Trophoblast cell (in vitro differentiated cells and primary cell): ENCODE results near the gene GSKIP.

Source experiments
- DNase-seq, 2 donors: peaks; one replicate each; pipeline ENCODE4 v3.0.0-alpha.2; 2016
- H2AFZ ChIP-seq: 2 replicates; pipeline ENCODE4 v1.6.1; 2013; ENCODE audit warnings: low read length, moderate library complexity, mild to moderate bottlenecking; ENCODE audit not compliant: insufficient read depth, poor library complexity
- H2AK5ac ChIP-seq: 2 replicates; pipeline ENCODE4 v1.6.1; 2013; ENCODE audit warnings: mild to moderate bottlenecking, low read length
- H2BK120ac ChIP-seq: 2 replicates; pipeline ENCODE4 v1.6.1; 2013; ENCODE audit warnings: low read length, mild to moderate bottlenecking, moderate library complexity; ENCODE audit not compliant: insufficient read depth, poor library complexity
- H2BK12ac ChIP-seq: 2 replicates; pipeline ENCODE4 v1.6.1; 2013; ENCODE audit warnings: mild to moderate bottlenecking, low read length, moderate library complexity
- H2BK5ac ChIP-seq: 2 replicates; pipeline ENCODE4 v1.6.1; 2013; ENCODE audit warnings: low read length, low read depth, moderate library complexity, mild to moderate bottlenecking; ENCODE audit not compliant: poor library complexity
- H3K14ac ChIP-seq: 2 replicates; pipeline ENCODE4 v1.6.1; 2013; ENCODE audit warnings: mild to moderate bottlenecking, low read length
- H3K18ac ChIP-seq: 2 replicates; pipeline ENCODE4 v1.6.1; 2013; ENCODE audit warnings: mild to moderate bottlenecking, low read length
- H3K23ac ChIP-seq: 2 replicates; pipeline ENCODE4 v1.6.1; 2013; ENCODE audit warnings: low read length
- H3K27ac ChIP-seq: 2 replicates; pipeline ENCODE4 v1.5.1; 2013; ENCODE audit warnings: low read depth, mild to moderate bottlenecking, inconsistent platforms, low read length, moderate library complexity
- H3K27me3 ChIP-seq: 2 replicates; pipeline ENCODE4 v1.6.1; 2013; ENCODE audit warnings: inconsistent platforms, mild to moderate bottlenecking, low read length, moderate library complexity; ENCODE audit not compliant: insufficient read depth
- H3K36me3 ChIP-seq, 2 experiments: 1 replicate in 1 of 2; 2 replicates in 1 of 2; pipeline ENCODE4 v1.6.1; 2013; ENCODE audit warnings: low read length in 2 of 2, mild to moderate bottlenecking in 2 of 2, moderate library complexity in 1 of 2; ENCODE audit not compliant: insufficient read depth in 2 of 2, control insufficient read depth in 1 of 2
- H3K4ac ChIP-seq: 2 replicates; pipeline ENCODE4 v1.6.1; 2013; ENCODE audit warnings: low read depth, mild to moderate bottlenecking, low read length, moderate library complexity
- H3K4me1 ChIP-seq, 2 experiments: 1 replicate in 1 of 2; 2 replicates in 1 of 2; pipeline ENCODE4 v1.6.1; 2013; ENCODE audit warnings: low read length in 2 of 2, mild to moderate bottlenecking in 2 of 2, moderate library complexity in 1 of 2; ENCODE audit not compliant: insufficient read depth in 2 of 2, control insufficient read depth in 1 of 2
- H3K4me2 ChIP-seq: 2 replicates; pipeline ENCODE4 v1.6.1; 2013; ENCODE audit warnings: inconsistent platforms, mild to moderate bottlenecking, low read length, moderate library complexity
- H3K4me3 ChIP-seq: 2 replicates; pipeline ENCODE4 v1.5.1; 2013; ENCODE audit warnings: mild to moderate bottlenecking, low read depth, low read length, inconsistent platforms
- H3K79me1 ChIP-seq: one replicate; pipeline ENCODE4 v1.6.1; 2013; ENCODE audit warnings: low read length
- H3K79me2 ChIP-seq: 2 replicates; pipeline ENCODE4 v1.6.1; 2013; ENCODE audit warnings: low read length, mild to moderate bottlenecking; ENCODE audit not compliant: control insufficient read depth, insufficient read depth, poor library complexity
- H3K9ac ChIP-seq: 2 replicates; pipeline ENCODE4 v1.6.1; 2013; ENCODE audit warnings: mild to moderate bottlenecking, low read length
- H3K9me3 ChIP-seq: 2 replicates; pipeline ENCODE4 v1.6.1; 2013; ENCODE audit warnings: low read depth, mild to moderate bottlenecking, control low read depth, inconsistent platforms, low read length; ENCODE audit not compliant: insufficient read depth
- H4K12ac ChIP-seq: 2 replicates; pipeline ENCODE4 v1.6.1; 2013; ENCODE audit warnings: low read depth, mild to moderate bottlenecking, low read length, moderate library complexity
- H4K8ac ChIP-seq: 2 replicates; pipeline ENCODE4 v1.6.1; 2013; ENCODE audit warnings: low read depth, mild to moderate bottlenecking, low read length, moderate library complexity
- H4K91ac ChIP-seq: one replicate; pipeline ENCODE4 v1.6.1; 2013; ENCODE audit warnings: low read depth, mild to moderate bottlenecking, low read length, moderate library complexity
- WGBS: extraction: QIAGEN DNeasy Blood & Tissue Kit; methylation state at CpG from one replicate; pipeline ENCODE4 v1.1.7; 2013; ENCODE audit warnings: missing lambda C conversion rate; ENCODE audit not compliant: insufficient read length, insufficient coverage; ENCODE audit errors: extremely low coverage; 5-methylcytosine and 5-hydroxymethylcytosine counted together

The GSKIP gene

GRCh38 chr14:96354246-96354645, 9.1 kb upstream of the GSKIP start:
- Histone ChIP-seq H3K9ac (no peak overlapping the region), H2BK5ac (no peak overlapping the region), H2AFZ (no peak overlapping the region), H4K12ac (no peak overlapping the region), H3K27me3 (no peaks in the 10 kb centered on the region), H3K4ac (no peak overlapping the region), H2BK120ac (no peak overlapping the region), H3K79me2 (no peaks in the 10 kb centered on the region), H2BK12ac (no peak overlapping the region), H3K4me3 (peak overlapping the region; percentile 15), H3K14ac (no peak overlapping the region), H3K18ac (no peak overlapping the region), H4K91ac (no peak overlapping the region), H3K36me3 (no peaks in the 10 kb centered on the region), H3K9me3 (no peaks in the 10 kb centered on the region), H3K79me1 (no peaks in the 10 kb centered on the region), H3K27ac (no peak overlapping the region), H4K8ac (no peak overlapping the region), H3K4me2 (no peak overlapping the region), H2AK5ac (no peak overlapping the region), H3K23ac (no peak overlapping the region), H3K4me1 (no peaks in the 10 kb centered on the region)
- no CpG with 5 or more reads among the region's 4 CpGs for WGBS
- no peak for DNase-seq

GRCh38 chr14:96357216-96357615, 6.1 kb upstream of the GSKIP start:
- Histone ChIP-seq H3K4me3 (no peak overlapping the region), H3K14ac (no peak overlapping the region), H2BK12ac (no peak overlapping the region), H3K27ac (no peak overlapping the region), H3K18ac (no peak overlapping the region), H3K4me2 (no peak overlapping the region), H3K36me3 (no peaks in the 10 kb centered on the region), H2AK5ac (no peak overlapping the region), H4K91ac (no peak overlapping the region), H2BK5ac (no peak overlapping the region), H3K27me3 (no peaks in the 10 kb centered on the region), H3K9ac (no peak overlapping the region), H3K9me3 (no peaks in the 10 kb centered on the region), H2BK120ac (no peak overlapping the region), H3K23ac (no peak overlapping the region), H3K4me1 (peaks cover 0 to 2% of the 10 kb centered on the region in 2 experiments), H4K12ac (no peak overlapping the region), H4K8ac (no peak overlapping the region), H3K79me1 (no peaks in the 10 kb centered on the region), H3K4ac (no peak overlapping the region), H3K79me2 (peaks cover 1% of the 10 kb centered on the region), H2AFZ (no peak overlapping the region)
- no CpG with 5 or more reads among the region's 3 CpGs for WGBS
- no peak for DNase-seq

- no peak overlapping the region for H3K27ac ChIP-seq
- H3K4me3 ChIP-seq = no peak overlapping the region
- no peak overlapping the region for H3K4ac ChIP-seq
- H3K79me2 ChIP-seq = peaks cover 15% of the 10 kb centered on the region
- H3K14ac ChIP-seq = no peak overlapping the region
- no peaks in the 10 kb centered on the region for H3K9me3 ChIP-seq
- DNase-seq = no peak
- peaks cover 0 to 4% of the 10 kb centered on the region in 2 experiments for H3K4me1 ChIP-seq
- H3K18ac ChIP-seq = no peak overlapping the region
- H4K8ac ChIP-seq = no peak overlapping the region
- H2AK5ac ChIP-seq = no peak overlapping the region
- H3K79me1 ChIP-seq = peaks cover 12% of the 10 kb centered on the region
- peaks cover 0 to 2% of the 10 kb centered on the region in 2 experiments for H3K36me3 ChIP-seq
- no peaks in the 10 kb centered on the region for H3K27me3 ChIP-seq
- H2BK12ac ChIP-seq = no peak overlapping the region
- no peak overlapping the region for H2BK120ac ChIP-seq
- no peak overlapping the region for H4K12ac ChIP-seq
- H3K4me2 ChIP-seq = no peak overlapping the region
- no peak overlapping the region for H2AFZ ChIP-seq
- no peak overlapping the region for H4K91ac ChIP-seq
- no peak overlapping the region for H3K9ac ChIP-seq
- no peak overlapping the region for H2BK5ac ChIP-seq
- H3K23ac ChIP-seq = no peak overlapping the region
These were observed 3.4 kb upstream of the GSKIP start for GRCh38 chr14:96359959-96360358.

- Histone ChIP-seq H3K23ac (no peak overlapping the region), H2BK5ac (peak overlapping the region; percentile 93), H2BK120ac (peak overlapping the region; percentile 95), H3K4me2 (peak overlapping the region; percentile 90), H3K14ac (peak overlapping the region; percentile 91), H2BK12ac (no peak overlapping the region), H2AK5ac (peak overlapping the region; percentile 42), H3K9me3 (no peaks in the 10 kb centered on the region), H3K4me1 (peaks cover 0 to 4% of the 10 kb centered on the region in 2 experiments), H3K36me3 (peaks cover 0 to 2% of the 10 kb centered on the region in 2 experiments), H3K79me2 (peaks cover 15% of the 10 kb centered on the region), H3K4ac (peak overlapping the region; percentile 85), H3K27me3 (no peaks in the 10 kb centered on the region), H3K9ac (peak overlapping the region; percentile 88), H4K8ac (peak overlapping the region; percentile 96), H4K12ac (peak overlapping the region; percentile 91), H3K79me1 (peaks cover 12% of the 10 kb centered on the region), H3K4me3 (peak overlapping the region; percentile 93), H2AFZ (peak overlapping the region; percentile 92), H3K27ac (peak overlapping the region; percentile 79), H4K91ac (peak overlapping the region; percentile 93), H3K18ac (peak overlapping the region; percentile 85)
- DNase-seq = peak; percentile 55 to 75
- WGBS = no CpG with 5 or more reads among the region's 27 CpGs
These were observed 1.0 kb upstream of the GSKIP start for GRCh38 chr14:96362071-96362964.
